Epithelial cell of prostate (primary cell): ENCODE results near the gene AUNIP.

Source experiments
- DNase-seq: peaks from one replicate; pipeline ENCODE4 v3.0.0-alpha.2; 2011; ENCODE audit warnings: low read depth, low spot score
- H3K27ac ChIP-seq: fragments of 450-650 bp; 2 replicates; pipeline ENCODE4 v1.5.1; 2017; ENCODE audit warnings: mild to moderate bottlenecking

The AUNIP gene, protein sequence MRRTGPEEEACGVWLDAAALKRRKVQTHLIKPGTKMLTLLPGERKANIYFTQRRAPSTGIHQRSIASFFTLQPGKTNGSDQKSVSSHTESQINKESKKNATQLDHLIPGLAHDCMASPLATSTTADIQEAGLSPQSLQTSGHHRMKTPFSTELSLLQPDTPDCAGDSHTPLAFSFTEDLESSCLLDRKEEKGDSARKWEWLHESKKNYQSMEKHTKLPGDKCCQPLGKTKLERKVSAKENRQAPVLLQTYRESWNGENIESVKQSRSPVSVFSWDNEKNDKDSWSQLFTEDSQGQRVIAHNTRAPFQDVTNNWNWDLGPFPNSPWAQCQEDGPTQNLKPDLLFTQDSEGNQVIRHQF

DNA sequence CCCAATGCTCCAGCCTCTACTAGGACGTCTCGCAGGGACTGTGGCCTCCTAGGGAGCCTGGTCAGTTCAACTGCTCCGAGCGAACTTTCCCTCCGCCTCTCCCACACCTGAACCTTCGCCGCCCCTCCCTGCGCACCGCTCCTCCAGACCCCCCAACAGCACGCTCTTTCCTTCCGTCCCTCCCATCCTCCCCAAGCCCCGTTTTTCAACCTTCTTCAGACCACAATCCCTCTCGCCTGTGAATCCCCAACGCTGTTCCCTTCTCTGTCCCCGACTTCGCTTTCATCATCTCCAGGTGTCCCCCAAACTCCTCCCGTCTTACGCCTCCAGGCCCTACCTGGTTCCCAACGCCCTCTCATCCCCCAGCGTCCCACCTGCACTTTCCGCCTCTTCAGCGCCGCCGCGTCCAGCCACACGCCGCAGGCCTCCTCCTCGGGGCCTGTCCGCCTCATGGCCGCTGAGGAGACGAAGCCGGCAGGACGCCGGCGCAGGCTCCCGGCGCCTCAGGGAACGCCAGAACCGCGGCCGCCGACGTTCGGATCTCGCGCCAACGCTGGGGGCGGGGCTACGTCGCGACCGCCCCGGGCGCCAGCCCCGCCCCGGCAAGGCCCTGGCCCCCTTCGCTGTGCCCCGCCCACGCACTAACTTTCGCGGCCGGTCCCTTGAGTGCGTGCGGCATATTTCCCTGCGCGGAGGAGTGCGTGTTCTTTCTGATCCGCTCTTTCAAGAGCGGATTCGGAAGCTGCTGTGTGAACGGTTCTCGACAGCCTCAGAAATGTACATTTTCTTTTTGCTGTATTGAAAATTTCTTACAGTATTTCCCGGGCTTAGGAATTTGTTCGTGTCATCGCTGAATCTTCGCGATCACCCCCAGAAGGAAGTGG, at the start of gene AUNIP:
AUNIP (minus strand) TSS at position 552 of the 884 bp plus-strand sequence; CDS start at position 452, 100 bp downstream.
- peak; percentile 34 for DNase-seq
- H3K27ac ChIP-seq, result peak within 1 kb of the TSS; percentile 62

DNA sequence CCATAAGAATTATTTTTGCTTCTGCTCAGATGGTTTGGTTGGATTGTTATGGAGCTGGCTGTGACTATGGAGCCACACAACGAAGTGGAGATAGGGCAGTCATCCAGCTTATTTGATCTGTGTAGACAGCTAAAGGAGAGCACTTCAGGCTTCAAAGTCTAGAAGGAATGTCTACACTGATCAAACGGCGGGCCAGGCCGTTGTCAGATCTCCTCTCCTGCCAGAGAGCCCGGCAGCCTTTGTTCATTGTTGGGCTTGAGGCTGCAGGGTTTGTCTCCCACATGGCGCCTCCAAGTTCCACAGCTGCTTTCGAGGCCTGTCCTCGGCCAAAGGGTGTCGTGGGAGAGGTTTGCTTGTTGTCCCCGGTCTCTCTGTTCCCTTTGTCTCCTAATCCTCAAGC, 49.8 kb upstream of the AUNIP start:
- no peak for DNase-seq

GRCh38 chr1:25908161-25908560, 48.9 kb upstream of the AUNIP start:
- no peak for DNase-seq

More for the DNA sequence above, 49.8 kb upstream of the AUNIP start:
- H3K27ac ChIP-seq, result no peak overlapping the region

DNA sequence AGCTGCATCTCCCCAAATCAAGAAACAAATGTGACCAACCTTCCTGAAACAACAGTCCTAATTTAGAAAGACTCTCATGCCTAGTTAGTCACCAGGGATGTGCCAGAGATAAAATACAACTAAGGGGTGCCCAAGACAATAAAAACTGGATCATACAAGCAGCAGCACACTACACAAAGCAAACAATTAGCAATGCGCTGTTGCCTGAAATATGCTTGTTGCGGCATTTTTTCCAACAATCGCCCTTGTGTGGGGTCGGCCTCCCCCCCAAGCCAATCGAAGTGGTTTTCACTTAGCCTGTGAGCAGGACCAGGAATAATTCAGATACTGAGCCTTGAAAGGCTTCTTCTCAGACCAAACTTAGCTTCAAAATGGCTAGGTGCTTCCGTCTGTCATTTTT, 48.3 kb upstream of the AUNIP start:
- no peak overlapping the region for H3K27ac ChIP-seq
- no peak for DNase-seq

More at GRCh38 chr1:25908161-25908560, 48.9 kb upstream of the AUNIP start:
- H3K27ac ChIP-seq, result no peak overlapping the region

GRCh38 chr1:25906644-25907300, 47.5 kb upstream of the AUNIP start:
- no peak for DNase-seq
- no peak overlapping the region for H3K27ac ChIP-seq

- H3K27ac ChIP-seq, result peak within 1 kb of the TSS; percentile 63
Observed at GRCh38 chr1:25905680-25906643, 46.7 kb upstream of the AUNIP start, which contains the start of gene STMN1. Gene STMN1 (minus strand): TSS chr1:25906419. CDS start chr1:25904676, 1,743 bp downstream.

DNA sequence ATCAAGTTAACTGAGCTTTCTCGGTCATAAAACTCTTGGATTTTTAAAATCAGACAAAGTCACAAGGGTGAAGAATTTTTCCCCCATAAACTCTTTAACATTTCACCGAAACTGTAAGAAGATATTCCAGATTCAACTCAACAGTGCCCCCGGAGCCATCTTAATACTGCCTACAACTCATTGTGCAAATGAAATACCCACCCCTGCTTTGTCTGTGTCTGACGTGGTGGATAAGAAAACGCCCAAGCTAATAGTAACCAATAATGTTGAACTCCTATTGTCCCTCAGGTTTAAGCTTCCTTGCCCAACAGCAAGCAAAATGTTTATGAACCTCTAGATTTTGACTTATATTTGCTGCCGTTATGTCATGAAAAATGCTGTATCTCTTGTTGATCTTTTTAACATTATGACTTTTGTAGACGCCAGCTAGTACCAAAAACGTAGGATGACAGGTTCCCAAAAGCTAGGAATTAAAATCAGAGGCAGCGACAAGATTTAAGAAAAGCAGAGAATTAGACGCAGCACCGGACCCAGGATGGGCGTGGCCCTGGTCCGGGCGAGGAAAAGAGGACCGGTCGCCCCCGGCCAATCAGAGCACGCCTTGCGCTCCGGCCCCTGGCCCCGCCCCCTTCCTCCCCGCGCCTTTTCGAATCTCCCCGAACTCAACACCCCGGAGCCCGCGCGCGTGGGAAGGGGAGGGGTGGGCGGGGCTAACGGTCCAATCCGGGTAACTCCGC, 45.9 kb upstream of the AUNIP start:
- peak overlapping the region; percentile 63 for H3K27ac ChIP-seq
- DNase-seq, result no peak

More at GRCh38 chr1:25905680-25906643, 46.7 kb upstream of the AUNIP start, which contains the start of gene STMN1:
- no peak for DNase-seq

- no peak overlapping the region for H3K27ac ChIP-seq
Observed at GRCh38 chr1:25903986-25904385, 44.7 kb upstream of the AUNIP start.

DNA sequence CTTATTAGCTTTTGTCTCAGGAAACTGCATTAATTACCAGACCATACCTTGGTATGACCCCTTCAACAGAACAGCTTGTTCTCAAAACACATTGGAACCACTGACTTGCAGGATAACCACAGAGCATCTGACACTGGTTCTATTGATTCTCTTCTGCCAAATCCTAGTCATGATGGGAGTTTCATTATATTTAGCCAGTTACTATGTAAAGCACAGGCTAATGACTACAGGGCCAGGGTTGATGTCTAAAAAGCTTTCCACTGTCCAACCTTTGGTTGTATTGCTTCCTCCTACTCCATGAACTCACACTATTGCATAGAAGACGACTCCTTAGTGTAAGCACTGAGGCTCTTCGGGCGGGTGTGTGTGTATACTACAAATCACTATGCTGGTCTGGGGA, 43.2 kb upstream of the AUNIP start:
- H3K27ac ChIP-seq, result no peak overlapping the region
- no peak for DNase-seq

More at GRCh38 chr1:25903986-25904385, 44.7 kb upstream of the AUNIP start:
- DNase-seq, result no peak

- DNase-seq, result no peak
- H3K27ac ChIP-seq, result no peak overlapping the region
Observed at GRCh38 chr1:25900219-25900618, 41.0 kb upstream of the AUNIP start.

GRCh38 chr1:25899792-25900191, 40.5 kb upstream of the AUNIP start:
- H3K27ac ChIP-seq, result no peak overlapping the region
- DNase-seq, result no peak

GRCh38 chr1:25898223-25899015, 39.2 kb upstream of the AUNIP start:
- DNase-seq, result no peak
- H3K27ac ChIP-seq, result no peak overlapping the region

GRCh38 chr1:25897754-25898153, 38.5 kb upstream of the AUNIP start:
- no peak for DNase-seq
- H3K27ac ChIP-seq, result no peak overlapping the region

- H3K27ac ChIP-seq, result peak overlapping the region; percentile 54
- DNase-seq, result no peak
Observed at GRCh38 chr1:25896266-25896665, 37.0 kb upstream of the AUNIP start.

DNA sequence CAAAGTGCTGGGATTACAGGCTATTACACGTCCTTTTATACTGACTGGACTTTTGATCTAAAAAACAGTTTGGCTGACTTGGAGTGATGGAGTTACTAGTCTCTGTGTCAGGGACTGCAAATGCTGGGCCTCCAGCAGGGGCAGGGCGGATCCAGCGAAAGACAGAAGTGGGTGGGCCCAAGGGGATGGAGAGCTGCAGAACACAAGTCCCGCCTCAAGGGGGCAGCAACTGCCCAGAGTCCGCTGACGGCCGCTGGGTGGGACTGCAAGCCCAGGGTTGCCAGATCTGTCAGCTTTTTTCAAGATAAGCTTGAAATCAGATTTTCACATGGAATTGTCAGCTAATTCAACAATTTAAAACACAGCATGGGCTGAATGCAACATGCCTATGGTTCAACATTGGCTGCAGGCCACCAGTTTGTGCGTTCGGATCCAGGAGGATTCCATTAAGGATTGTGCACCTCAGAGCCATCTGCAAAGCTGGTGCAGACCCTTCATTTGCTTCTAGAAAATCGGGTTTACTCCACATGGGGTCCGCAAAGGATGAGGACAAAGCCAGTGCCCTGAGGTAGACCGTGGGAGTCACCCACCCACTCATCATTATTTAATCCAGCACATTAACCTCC, 36.2 kb upstream of the AUNIP start:
- peak overlapping the region; percentile 54 for H3K27ac ChIP-seq
- DNase-seq, result peak; percentile 33

GRCh38 chr1:25893116-25893515, 33.9 kb upstream of the AUNIP start:
- peak overlapping the region; percentile 93 for H3K27ac ChIP-seq
- DNase-seq, result no peak

DNA sequence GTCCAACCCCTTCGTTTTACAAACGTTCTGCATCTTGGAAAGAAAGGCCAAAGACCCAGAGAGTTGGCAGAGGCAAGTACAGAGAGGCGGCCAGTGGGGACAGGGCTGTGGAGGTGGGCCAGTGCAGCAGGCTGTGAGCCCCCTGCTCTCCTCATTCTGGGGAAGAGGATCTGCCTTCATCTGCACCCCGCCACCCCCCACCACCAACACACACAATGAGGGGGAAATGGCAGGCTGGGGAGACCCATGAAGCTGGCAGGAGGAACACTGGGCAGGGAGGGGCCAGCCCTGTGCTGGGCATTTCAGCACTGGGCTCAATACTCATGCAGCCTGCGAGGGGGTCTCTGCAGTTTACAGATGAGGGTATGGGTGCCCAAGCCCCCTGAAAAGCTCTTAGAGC, 32.3 kb upstream of the AUNIP start:
- DNase-seq, result no peak
- H3K27ac ChIP-seq, result peak overlapping the region; percentile 93
